ENCODE results near the gene ANKRD27.
"Not testable (repeated sequence)": the region's sequence is repeated elsewhere in the genome, so short reads cannot be mapped to it uniquely, and the experiment has no call there.

Gene ANKRD27

DNA sequence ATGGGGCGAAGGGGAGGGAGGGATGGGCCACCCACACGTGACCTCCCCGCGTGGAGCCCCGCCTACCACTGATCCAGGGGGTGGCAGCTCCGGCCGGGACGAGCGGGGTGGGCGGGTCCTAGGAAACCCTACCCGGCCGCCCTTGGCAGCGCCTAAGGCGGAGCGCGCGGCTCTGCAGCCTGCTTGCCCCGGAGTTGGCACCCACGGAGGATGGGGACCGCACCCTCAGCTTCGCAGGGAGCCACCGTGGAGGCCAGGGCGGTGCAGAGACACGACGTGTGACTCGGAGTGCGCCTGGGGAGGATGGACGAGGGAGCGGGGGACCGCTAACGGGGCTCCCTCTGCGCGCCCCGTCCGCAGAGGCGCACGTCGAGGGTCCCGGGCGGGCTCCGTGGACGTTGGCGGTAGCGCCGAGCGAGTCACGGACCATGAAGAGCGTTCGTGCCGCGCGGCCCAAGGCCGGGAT is 773 bp upstream of the ANKRD27 start, which contains the start of gene RGS9BP:
Gene RGS9BP (plus strand): TSS at position 129 of the 466 bp plus-strand sequence. CDS start 416 bp downstream, outside the sequence.
- DNase-seq = peak; percentile 73 to 84
- no peak for TF ChIP-seq GATA1 (IDR thresholded peaks at IDR 0.05; ENCODE audit: low read depth, low read length)
- TF ChIP-seq POLR2A (IDR thresholded peaks at IDR 0.05; ENCODE audit: low read length) = no peak

- DNase-seq = no peak
- no peak for TF ChIP-seq POLR2A (IDR thresholded peaks at IDR 0.05; ENCODE audit: low read length)
- no peak for TF ChIP-seq GATA1 (IDR thresholded peaks at IDR 0.05; ENCODE audit: low read depth, low read length)
These were observed 638 bp downstream of the ANKRD27 start for GRCh38 chr19:32674153-32674930.

DNA sequence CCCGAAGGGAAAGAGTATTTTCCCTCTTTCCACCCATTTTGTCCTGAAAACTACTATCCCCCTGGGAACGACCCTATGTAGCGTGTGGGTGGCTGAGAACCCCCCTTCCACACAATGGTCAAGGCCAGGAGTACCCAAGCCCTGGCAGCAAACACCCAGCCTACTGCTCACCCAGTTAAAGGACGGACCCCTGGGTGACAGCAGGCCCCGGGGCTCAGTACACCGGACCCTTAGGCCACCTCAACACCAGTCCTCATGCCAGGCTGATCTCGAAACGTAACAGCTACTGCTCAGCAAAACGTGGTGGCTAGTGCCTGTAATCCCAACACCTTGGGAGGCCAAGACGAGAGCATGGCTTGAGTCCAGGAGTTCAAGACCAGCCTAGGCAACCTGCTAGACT is 1.4 kb downstream of the ANKRD27 start:
- DNase-seq = no peak
- no peak for TF ChIP-seq POLR2A (IDR thresholded peaks at IDR 0.05; ENCODE audit: low read length)
- no peak for TF ChIP-seq GATA1 (IDR thresholded peaks at IDR 0.05; ENCODE audit: low read depth, low read length)

GRCh38 chr19:32672841-32673240 is 2.1 kb downstream of the ANKRD27 start:
- no peak for DNase-seq

GRCh38 chr19:32671883-32672593 is 2.9 kb downstream of the ANKRD27 start:
- TF ChIP-seq GATA1 (IDR thresholded peaks at IDR 0.05; ENCODE audit: low read depth, low read length) = no peak
- peak; percentile 80 to 91 for DNase-seq

More at GRCh38 chr19:32672841-32673240, 2.1 kb downstream of the ANKRD27 start:
- no peak for TF ChIP-seq GATA1 (IDR thresholded peaks at IDR 0.05; ENCODE audit: low read depth, low read length)
- peak; percentile 1 for TF ChIP-seq POLR2A (IDR thresholded peaks at IDR 0.05; ENCODE audit: low read length)

DNA sequence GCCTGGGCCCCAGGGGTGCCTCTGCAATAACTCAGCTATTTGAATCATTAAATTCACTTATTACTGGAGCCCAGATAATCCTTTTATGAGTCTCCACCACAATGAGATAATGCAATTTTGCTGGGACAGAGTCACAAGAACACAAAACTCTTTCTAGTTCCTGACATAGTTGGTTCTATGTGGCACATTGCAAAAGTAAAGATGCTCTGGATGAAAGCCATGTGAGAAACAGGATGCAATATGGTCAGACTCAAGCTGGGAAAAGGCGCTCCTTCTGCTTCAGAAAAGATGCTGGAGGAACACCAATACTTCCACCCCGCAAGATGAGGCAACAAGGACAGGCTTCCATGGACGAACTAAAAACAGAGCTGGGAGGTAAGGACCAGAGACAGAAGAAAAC is 5.7 kb downstream of the ANKRD27 start:
- TF ChIP-seq GATA1 (IDR thresholded peaks at IDR 0.05; ENCODE audit: low read depth, low read length) (no peak), POLR2A (IDR thresholded peaks at IDR 0.05; ENCODE audit: low read length) (no peak)
- no peak for DNase-seq

DNA sequence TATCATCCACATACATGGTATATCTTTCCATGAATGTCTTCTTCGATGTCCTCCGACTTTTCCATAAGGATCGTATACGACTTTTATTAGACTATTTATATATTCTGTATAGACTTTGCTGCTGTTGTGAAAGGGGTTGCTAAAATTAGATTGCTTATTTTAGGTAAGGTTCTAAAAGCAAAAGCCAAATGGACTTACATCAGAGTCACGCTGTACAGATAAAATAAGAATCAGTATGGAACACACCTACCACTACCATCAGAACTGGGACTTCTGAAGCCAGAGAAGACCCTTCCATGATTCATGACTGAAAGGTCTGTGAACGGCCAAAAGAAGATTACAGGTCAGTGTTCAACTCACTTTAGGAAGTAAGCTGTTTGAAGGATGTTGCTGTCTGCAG is 8.9 kb downstream of the ANKRD27 start:
- TF ChIP-seq POLR2A (IDR thresholded peaks at IDR 0.05; ENCODE audit: low read length) = no peak
- no peak for TF ChIP-seq GATA1 (IDR thresholded peaks at IDR 0.05; ENCODE audit: low read depth, low read length)
- no peak for DNase-seq

DNA sequence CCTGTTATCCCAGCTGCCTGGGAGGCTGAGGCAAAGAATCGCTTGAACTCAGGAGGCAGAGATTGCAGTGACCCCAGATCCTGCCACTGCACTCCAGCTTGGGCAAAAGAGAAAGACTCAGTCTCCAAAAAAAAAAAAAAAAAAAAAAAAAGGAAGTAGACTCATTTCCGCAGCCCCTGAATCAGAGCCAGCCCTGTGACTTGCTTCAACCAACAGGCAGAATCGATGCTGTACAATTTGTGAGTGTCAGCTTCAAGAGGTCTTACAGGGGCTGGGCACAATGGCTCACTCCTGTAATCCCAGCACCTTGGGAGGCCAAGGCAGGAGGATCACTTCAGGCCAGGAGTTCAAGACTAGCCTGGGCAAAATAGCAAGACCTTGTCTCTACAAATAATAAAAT is 12.8 kb downstream of the ANKRD27 start:
- DNase-seq = no peak

GRCh38 chr19:32661318-32661717 is 13.7 kb downstream of the ANKRD27 start:
- no peak for DNase-seq
- TF ChIP-seq GATA1 (IDR thresholded peaks at IDR 0.05; ENCODE audit: low read depth, low read length) (no peak), POLR2A (IDR thresholded peaks at IDR 0.05; ENCODE audit: low read length) (no peak)

More for the DNA sequence above, 12.8 kb downstream of the ANKRD27 start:
- TF ChIP-seq POLR2A (IDR thresholded peaks at IDR 0.05; ENCODE audit: low read length) = no peak
- TF ChIP-seq GATA1 (IDR thresholded peaks at IDR 0.05; ENCODE audit: low read depth, low read length) = no peak

- no peak for DNase-seq
- TF ChIP-seq GATA1 (IDR thresholded peaks at IDR 0.05; ENCODE audit: low read depth, low read length) = no peak
- TF ChIP-seq POLR2A (IDR thresholded peaks at IDR 0.05; ENCODE audit: low read length) = no peak
These were observed 16.5 kb downstream of the ANKRD27 start for GRCh38 chr19:32658527-32658926.

GRCh38 chr19:32658075-32658474 is 16.9 kb downstream of the ANKRD27 start:
- TF ChIP-seq GATA1 (IDR thresholded peaks at IDR 0.05; ENCODE audit: low read depth, low read length) = no peak
- no peak for TF ChIP-seq POLR2A (IDR thresholded peaks at IDR 0.05; ENCODE audit: low read length)

DNA sequence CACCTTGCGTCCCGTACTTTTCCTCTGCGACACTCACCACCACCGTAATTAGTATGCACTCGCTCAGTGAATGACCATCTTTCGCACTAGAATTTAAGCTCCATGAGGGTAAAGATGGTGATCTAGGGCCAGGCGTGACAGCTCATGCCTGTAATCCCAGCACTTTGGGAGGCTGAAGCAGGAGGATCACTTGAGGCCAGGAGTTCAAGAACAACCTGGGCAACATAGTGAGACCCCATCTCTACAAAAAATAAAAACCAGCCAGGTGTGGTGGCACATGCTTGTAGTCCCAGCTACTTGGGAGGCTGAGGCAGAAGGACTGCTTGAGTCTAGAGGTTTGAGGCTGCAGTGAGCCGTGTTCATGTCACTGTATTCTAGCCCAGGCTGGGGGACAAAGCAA is 18.6 kb downstream of the ANKRD27 start:
- DNase-seq = not testable (repeated sequence)

More at GRCh38 chr19:32658075-32658474, 16.9 kb downstream of the ANKRD27 start:
- no peak for DNase-seq

- no peak for DNase-seq
- TF ChIP-seq POLR2A (IDR thresholded peaks at IDR 0.05; ENCODE audit: low read length) = no peak
- no peak for TF ChIP-seq GATA1 (IDR thresholded peaks at IDR 0.05; ENCODE audit: low read depth, low read length)
These were observed 21.4 kb downstream of the ANKRD27 start for GRCh38 chr19:32653599-32653915.

DNA sequence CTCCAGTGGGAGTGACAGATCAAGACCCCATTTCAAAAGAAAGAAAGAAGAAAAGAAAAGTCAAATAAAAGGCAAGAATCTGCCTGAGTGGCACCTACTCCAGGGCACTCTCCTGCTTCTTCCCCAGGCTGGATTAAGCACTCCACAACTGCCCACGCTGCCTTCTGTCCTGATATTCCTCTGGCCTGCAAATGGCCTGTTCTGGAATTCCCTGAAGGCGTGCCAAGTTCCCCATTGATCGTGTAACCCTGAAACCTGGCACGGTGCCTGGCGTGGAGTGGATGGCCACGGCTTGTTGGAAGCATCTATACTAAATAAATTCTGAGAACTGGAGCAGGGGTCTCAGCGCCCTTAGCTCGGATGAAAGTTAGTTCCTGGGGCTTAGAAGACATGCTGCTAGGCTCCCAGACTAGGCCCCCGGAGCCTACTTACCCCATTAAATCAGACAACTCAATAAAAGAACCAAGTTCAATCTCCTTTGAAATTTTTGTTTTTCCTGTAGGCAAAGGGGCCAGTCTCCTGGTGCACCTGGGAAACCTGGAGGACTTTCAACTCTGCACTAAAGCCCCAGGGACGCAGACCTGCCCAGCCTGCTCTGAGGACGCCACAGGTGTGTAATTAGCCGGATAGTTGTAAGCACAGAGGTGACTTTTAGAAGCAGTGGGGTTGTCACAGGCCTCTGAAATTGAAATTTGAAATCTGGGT is 21.9 kb downstream of the ANKRD27 start:
- DNase-seq = no peak
- TF ChIP-seq GATA1 (IDR thresholded peaks at IDR 0.05; ENCODE audit: low read depth, low read length) (no peak), POLR2A (IDR thresholded peaks at IDR 0.05; ENCODE audit: low read length) (no peak)

DNA sequence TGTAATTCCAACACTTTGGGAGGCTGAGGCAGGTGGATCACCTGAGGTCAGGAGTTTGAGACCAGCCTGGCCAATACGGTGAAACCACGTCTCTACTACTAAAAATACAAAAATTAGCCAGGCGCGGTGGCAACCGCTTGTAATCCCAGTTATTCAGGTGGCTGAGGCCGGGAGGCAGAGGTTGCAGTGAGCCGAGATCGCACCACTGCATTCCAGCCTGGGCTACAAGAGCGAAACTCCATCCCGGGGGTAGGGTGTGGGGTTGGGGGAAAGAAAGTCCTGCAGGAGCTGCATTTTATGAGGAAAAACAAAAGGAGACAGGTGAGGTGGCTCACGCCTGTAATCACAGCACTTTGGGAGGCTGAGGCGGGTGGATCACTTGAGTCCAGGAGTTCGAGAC is 22.6 kb downstream of the ANKRD27 start:
- DNase-seq = not testable (repeated sequence)

Data from erythroblast (primary cell).